Cardiac fibroblast (primary cell): ENCODE results near the gene SPATA31E1.
"Not testable (repeated sequence)": the region's sequence is repeated elsewhere in the genome, so short reads cannot be mapped to it uniquely, and the experiment has no call there.

Source experiments
- DNase-seq, 2 donors: peaks; one replicate each; pipeline versions ENCODE4 v3.0.0 to v3.0.0-alpha.2; 2010; ENCODE audit warnings: low read depth in 2 of 2
- H3K4me3 ChIP-seq, 2 donors: replicated peaks in 1 of 2; 1 replicate in 1 of 2; 2 replicates in 1 of 2; pipeline ENCODE4 v1.5.1; 2011; ENCODE audit warnings: low read depth in 2 of 2, low read length in 2 of 2, mild to moderate bottlenecking in 2 of 2, moderate library complexity in 1 of 2

The SPATA31E1 gene

GRCh38 chr9:87924851-87925250, 42.2 kb downstream of the SPATA31E1 start:
- DNase-seq, H3K4me3 ChIP-seq: not testable (repeated sequence)

- DNase-seq = not testable (repeated sequence)
Observed at GRCh38 chr9:87929152-87929551, 46.5 kb downstream of the SPATA31E1 start.

GRCh38 chr9:87934444-87934843, 51.8 kb downstream of the SPATA31E1 start:
- H3K4me3 ChIP-seq, DNase-seq: not testable (repeated sequence)

More at GRCh38 chr9:87929152-87929551, 46.5 kb downstream of the SPATA31E1 start:
- H3K4me3 ChIP-seq = not testable (repeated sequence)

- DNase-seq, H3K4me3 ChIP-seq: not testable (repeated sequence)
Observed at GRCh38 chr9:87937352-87937751, 54.7 kb downstream of the SPATA31E1 start.

- not testable (repeated sequence) for DNase-seq, H3K4me3 ChIP-seq
Observed at GRCh38 chr9:87937918-87938317, 55.2 kb downstream of the SPATA31E1 start.

GRCh38 chr9:87938336-87938735, 55.7 kb downstream of the SPATA31E1 start:
- not testable (repeated sequence) for DNase-seq, H3K4me3 ChIP-seq
